HG03520 (cell line): ENCODE measurements around the gene ERC2.
"Not testable (repeated sequence)": the region's sequence is repeated elsewhere in the genome, so short reads cannot be mapped to it uniquely, and the experiment has no call there.

ENCODE experiments used
- ATAC-seq: cut with Tn5 transposase; IDR thresholded peaks from one replicate; pipeline ENCODE4 v1.9.1; 2021; ENCODE audit warnings: mild to moderate bottlenecking, moderate library complexity; ENCODE audit not compliant: unreplicated experiment

The ERC2 gene

GRCh38 chr3:55858727-55859126, 609.5 kb downstream of the ERC2 start:
- ATAC-seq = no peak

GRCh38 chr3:55858302-55858701, 610.0 kb downstream of the ERC2 start:
- ATAC-seq = no peak

DNA sequence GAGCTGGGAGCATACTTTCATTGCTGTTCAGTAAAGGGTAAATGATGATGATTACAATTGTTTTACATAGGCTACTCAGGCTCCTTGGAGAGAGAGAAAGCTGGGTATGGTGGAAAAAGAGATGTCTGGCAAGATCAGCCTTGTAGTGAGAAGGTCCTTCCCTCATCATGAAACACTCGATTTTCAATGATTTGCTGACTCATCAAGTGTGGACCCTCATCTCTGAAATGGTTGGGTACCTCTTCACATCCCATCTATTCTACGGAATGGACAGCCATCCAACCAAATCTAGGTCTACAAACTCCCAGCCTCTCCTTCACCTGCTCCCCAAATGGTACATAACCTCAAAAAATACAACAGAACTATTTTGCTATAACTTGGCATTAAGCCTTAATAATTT, 610.6 kb downstream of the ERC2 start:
- ATAC-seq = no peak

GRCh38 chr3:55855311-55855710, 613.0 kb downstream of the ERC2 start:
- ATAC-seq = no peak

DNA sequence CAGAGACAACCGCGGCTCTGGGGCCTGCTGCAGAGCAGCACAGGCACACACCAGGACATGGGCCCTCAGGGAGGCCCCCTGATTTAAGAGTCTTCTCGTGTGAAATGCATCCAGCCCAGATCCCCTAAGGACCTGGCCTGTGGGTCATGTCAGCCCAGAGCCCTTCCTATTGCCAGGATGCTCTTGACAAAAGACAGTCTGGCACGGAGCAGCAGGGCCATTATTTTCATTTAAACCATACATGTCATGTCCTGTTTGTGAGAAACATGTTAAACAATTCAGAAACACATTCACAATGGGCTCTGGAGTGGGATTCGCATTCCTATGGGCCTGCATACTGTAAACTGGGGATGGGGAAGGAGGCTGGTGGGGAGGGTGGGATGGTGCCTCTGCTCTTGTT, 613.8 kb downstream of the ERC2 start:
- ATAC-seq = no peak

DNA sequence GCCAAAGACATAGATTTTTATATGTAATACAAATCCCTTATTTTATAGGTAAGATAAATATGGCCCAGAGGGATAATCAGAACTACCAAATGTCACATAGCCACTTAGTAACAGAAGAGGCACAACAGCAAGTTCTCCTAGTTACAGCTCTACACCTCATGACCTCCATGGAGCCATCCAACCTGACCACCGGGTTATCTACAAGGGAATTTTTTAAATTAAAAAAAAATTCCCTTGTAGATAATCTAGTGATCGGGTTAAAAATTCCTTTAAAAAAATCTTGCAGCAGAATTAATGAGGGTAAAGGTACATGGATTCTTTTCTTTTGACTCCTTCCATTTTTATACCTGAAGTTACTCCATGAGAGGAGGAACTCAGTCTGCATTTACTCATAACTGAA, 615.9 kb downstream of the ERC2 start:
- no peak for ATAC-seq

DNA sequence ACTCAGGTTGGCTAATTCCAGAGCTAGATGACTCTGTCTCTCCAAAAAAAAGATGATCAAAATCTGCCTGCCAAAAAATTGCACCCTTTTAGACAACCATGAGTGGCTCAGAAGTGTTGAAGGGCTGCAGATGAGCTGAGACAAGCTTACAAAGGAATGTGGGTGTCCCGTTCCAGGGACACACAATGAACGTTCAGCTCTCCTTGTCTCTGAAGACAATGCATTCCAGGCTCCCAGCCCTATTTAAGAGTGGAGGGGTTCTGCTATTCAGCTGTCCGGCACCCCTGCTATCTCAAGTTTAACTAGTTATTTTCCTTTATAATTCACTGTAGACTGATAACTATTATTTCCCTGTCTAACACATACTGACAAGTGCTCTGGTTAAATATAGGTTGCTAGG, 626.1 kb downstream of the ERC2 start:
- ATAC-seq = no peak

DNA sequence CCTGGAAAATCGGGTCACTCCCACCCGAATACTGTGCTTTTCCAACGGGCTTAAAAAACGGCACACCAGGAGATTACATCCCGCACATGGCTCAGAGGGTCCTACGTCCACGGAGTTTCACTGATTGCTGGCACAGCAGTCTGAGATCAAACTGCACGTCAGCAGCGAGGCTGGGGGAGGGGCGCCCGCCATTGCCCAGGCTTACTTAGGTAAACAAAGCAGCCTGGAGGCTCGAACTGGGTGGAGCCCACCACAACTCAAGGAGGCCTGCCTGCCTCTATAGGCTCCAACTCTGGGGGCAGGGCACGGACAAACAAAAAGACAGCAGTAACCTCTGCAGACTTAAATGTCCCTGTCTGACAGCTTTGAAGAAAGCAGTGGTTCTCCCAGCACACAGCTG, 636.4 kb downstream of the ERC2 start:
- ATAC-seq = not testable (repeated sequence)

DNA sequence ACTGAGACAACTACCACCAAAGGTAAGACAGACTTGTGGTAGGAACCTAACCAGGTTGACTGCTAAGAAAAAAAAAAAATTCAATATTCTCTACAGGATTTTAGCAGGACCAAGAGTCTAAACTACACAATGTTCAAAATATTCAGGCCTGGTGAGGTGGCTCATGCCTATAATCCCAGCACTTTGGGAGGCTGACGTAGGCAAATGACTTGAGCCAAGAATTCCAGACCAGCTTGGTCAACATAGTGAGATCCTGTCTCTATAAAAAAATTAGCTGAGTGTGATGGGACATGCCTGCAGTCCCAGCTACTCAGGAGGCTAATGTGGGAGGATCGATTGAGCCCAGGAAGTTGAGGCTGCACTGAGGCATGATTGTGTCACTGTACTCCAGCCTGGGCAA, 639.6 kb downstream of the ERC2 start:
- ATAC-seq = no peak

- ATAC-seq = no peak
These were observed 640.5 kb downstream of the ERC2 start for GRCh38 chr3:55827786-55828185.

DNA sequence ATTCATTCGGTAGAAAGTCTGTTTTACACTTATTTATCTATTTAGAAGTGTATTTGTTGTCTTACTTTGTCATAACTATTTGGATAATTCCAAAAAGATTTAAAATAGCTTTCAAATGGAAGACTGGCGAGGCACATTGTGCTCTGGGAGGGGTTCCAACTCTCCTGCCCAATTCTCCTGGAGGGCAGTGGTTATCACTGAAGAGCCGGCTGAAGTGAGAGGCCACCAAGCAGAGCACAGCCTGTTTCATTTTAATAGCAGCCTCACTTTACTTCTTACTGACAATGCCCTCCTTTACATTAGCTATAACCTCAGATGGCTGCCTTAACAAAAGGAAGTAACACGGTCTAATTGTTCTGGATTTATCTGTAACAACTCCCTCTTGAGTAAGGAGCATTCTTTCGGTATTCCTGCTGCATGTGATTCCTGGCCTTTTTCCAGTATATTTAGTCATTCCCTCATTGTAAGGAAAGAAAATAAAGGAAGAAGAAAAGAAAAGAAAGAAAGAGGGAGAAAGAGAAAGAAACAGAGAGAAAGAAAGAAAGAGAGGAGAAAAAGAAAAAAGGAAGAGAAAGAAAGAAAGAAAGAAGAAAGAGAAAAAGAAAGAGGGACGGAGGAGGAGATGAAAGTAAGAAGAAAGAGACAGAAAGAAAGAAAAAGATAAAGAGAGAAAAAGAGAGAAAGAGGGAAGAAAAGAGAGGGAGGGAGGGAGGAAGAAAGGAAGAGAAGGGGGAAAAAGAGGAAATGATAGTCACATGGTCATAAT, 641.4 kb downstream of the ERC2 start:
- ATAC-seq = no peak

DNA sequence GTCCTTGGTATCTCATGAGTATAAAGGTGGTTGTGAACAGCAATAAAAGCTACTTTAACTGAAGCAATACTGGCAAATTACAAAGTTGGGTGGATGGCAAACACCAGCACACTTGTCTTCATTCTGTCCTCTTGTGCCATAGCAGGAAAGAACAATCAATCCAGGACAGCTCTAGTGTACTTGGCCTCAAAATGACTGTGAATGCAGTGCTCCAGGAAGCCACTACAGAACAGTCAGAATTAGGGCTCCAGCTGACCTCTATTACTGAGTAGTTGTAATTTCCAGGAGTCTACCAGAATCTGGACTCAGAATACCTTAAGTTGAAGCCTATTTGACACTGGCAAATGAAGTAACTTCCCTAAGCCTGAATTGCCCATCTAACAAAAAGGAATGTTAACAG, 642.2 kb downstream of the ERC2 start:
- no peak for ATAC-seq

DNA sequence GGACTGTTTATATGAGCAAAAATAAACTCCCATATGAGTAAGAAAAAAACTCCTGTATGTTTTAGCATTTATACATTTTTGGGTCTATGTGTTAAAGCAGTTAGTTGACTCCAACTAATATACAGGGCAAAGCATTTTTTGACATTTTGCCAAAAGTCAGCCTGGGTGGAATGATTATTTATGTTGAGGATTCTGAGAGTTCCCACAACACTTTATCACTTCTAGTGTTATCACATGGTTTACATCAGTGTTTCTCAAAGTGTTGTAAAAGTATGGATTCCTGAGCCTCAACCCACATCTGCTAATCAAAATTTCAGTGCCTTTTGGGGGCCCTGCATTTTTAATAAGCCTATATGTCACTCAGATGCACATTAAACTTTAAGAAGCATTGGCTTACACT, 643.9 kb downstream of the ERC2 start:
- ATAC-seq = no peak

DNA sequence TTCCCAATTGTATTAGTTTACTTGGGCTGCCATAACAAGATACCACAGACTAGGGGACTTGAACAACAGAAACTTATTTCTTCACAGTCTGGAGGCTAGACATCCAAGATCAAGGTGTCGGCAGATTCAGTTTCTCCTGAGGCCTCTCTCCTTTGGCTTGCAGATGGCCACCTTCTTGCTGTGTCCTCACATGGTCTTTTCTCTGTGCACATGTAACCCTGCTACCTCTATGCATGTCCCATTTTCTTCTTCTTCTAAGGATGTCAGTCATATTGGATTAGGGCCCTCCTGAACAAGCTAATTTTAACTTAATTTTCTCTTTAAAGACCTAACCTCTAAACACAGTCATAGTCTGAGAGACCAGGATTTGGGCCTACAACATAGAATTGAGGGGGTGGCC, 644.4 kb downstream of the ERC2 start:
- ATAC-seq = no peak

GRCh38 chr3:55823001-55823400, 645.3 kb downstream of the ERC2 start:
- ATAC-seq = no peak

- ATAC-seq = no peak
These were observed 649.3 kb downstream of the ERC2 start for GRCh38 chr3:55819005-55819404.

- ATAC-seq = no peak
These were observed 649.8 kb downstream of the ERC2 start for GRCh38 chr3:55818485-55818884.

DNA sequence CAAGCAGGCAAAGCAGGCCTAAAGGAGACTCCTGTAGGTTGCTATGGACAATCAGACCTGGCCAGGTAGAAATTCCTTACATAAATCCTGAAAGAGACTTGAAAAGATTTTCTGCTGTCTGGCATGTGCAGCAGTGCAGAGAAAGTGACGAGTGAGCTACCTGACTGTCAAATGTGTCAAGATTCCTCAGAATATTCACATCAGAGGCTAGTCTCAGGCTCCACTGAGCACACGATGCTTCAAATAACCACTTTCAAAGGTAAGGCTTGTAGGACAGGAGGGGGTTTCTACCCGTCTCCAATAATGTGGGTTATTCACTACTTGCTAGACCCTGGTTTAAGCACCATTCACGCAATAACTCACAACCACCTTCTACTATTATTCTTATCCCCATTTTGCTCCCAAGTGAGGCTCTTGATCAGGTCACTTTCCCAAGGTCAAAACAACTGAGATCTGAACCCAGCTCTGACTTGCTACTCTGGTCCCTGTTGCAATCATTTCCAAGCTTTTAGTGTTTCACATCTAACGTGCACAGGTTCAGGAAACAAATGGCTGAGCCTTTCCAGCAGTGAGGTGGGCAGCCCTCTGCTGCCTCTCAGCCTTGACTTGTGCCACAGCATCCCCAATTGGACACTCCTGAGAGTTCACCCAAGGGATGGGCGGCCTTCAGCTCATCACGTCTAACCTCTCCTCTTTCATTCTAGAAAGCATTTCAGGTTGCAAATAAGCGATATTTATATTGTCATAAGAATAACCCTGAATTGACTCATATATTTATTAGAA, 651.3 kb downstream of the ERC2 start:
- no peak for ATAC-seq

DNA sequence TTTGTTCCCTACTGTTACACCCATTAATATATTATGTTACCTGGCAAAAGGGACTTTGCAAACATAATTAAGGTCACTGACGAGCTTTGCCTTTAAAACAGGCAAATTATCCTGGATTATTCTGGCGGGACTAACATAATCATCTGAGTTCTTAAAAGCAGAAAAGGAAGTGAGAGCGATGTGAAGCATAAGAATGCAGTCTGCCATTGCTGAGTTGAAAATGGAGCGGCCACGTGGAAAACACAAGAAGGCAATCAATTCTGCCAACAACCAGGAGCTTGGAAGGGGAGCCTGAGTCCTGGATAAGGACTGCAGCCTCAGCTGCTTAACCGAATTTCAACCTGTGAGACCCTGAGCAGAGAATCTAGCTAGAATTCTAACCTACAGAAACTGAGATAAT, 653.0 kb downstream of the ERC2 start:
- no peak for ATAC-seq

DNA sequence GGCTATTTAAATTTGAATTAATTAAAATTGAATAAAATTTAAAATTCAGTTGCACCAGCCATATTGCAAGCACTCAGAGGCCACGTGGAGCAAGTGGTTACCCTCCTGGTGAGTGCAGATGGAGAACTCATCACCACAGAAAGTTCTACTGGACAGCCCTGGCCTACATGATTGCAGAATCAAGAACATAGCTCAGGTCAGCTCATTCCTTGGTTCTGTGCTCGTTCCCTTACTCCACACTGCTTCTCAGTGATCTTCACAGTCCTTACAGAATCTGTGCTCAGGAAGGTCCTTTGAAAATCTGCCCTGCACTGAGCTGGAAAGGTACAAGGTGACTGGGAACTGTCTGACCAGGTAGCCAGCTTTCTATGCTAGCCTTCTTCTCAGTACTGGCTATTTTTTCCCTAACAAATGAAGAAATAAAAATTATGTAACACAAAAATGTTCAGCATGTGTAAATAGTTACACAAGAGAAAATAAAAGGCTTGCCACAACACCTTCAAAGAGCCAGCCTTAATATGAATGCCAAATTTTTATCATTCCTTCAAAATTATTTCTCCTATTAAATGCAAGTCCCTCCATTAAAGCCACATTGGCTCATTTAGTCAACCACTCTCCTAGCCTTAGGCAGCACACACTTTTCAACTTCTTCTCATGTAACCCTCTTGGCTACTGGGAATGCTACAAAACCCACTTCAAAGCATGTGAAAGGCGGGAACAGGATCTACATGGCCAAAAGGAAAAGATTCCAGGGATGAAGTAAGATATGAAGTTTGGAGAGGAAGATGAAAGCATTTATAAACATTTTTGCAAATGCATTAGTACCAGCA, 654.8 kb downstream of the ERC2 start:
- ATAC-seq = no peak

GRCh38 chr3:55812394-55813013, 655.8 kb downstream of the ERC2 start:
- no peak for ATAC-seq
